Endodermal cell (in vitro differentiated cells): ENCODE results near the gene SDS. TPM values are rescaled to one million over a fixed set of nuclear protein-coding genes. Genes with fewer than 3 reads are reported as not detected.

Source experiments
- DNase-seq: peaks from one replicate; pipeline ENCODE4 v3.0.0-alpha.2; 2017
- H3K27ac ChIP-seq: 2 replicates; pipeline ENCODE4 v1.5.1; 2013; ENCODE audit warnings: mild to moderate bottlenecking, low read depth, low read length, moderate library complexity
- H3K27me3 ChIP-seq: 2 replicates; pipeline ENCODE4 v1.6.1; 2013; ENCODE audit warnings: mild to moderate bottlenecking, low read length, moderate library complexity; ENCODE audit not compliant: insufficient read depth, control insufficient read depth, poor library complexity, severe bottlenecking
- H3K36me3 ChIP-seq: 2 replicates; pipeline ENCODE4 v1.7.0; 2013; ENCODE audit warnings: mild to moderate bottlenecking, low read length, moderate library complexity; ENCODE audit not compliant: control insufficient read depth, insufficient read depth
- H3K4me1 ChIP-seq: one replicate; pipeline ENCODE4 v1.7.0; 2013; ENCODE audit warnings: low read length; ENCODE audit not compliant: control insufficient read depth, insufficient read depth
- H3K4me3 ChIP-seq: 2 replicates; pipeline ENCODE4 v1.5.1; 2013; ENCODE audit warnings: mild to moderate bottlenecking, low read length, moderate library complexity
- H3K9ac ChIP-seq: 2 replicates; pipeline ENCODE4 v1.6.1; 2013; ENCODE audit warnings: mild to moderate bottlenecking, low read length, moderate library complexity; ENCODE audit not compliant: poor library complexity, severe bottlenecking; ENCODE audit errors: extremely low read depth
- H3K9me3 ChIP-seq: 2 replicates; pipeline ENCODE4 v1.6.1; 2013; ENCODE audit warnings: mild to moderate bottlenecking, low read length, moderate library complexity; ENCODE audit not compliant: control insufficient read depth
- H3K27ac Mint-ChIP-seq: 2 replicates; pipeline ENCODE4 v1.8.0; 2020; ENCODE audit warnings: mixed read lengths
- H3K27me3 Mint-ChIP-seq: 2 replicates; pipeline ENCODE4 v1.8.0; 2021; ENCODE audit warnings: mild to moderate bottlenecking, mixed read lengths; ENCODE audit not compliant: insufficient read depth
- H3K36me3 Mint-ChIP-seq: 2 replicates; pipeline ENCODE4 v1.8.0; 2020; ENCODE audit warnings: low read depth, mixed read lengths
- H3K4me1 Mint-ChIP-seq: 2 replicates; pipeline ENCODE4 v1.8.0; 2020; ENCODE audit warnings: mixed read lengths
- H3K4me3 Mint-ChIP-seq: 2 replicates; pipeline ENCODE4 v1.8.0; 2020; ENCODE audit warnings: mild to moderate bottlenecking, moderate library complexity, mixed read lengths
- H3K9me3 Mint-ChIP-seq: 2 replicates; pipeline ENCODE4 v1.8.0; 2020; ENCODE audit warnings: mild to moderate bottlenecking, mixed read lengths
- WGBS, 2 experiments: methylation state at CpG; one replicate each; pipeline versions ENCODE4 v1.1.5 to v1.1.7; 2013; ENCODE audit warnings: missing lambda C conversion rate in 2 of 2, mixed read lengths in 1 of 2; ENCODE audit not compliant: insufficient coverage in 1 of 2, insufficient read length in 1 of 2; 5-methylcytosine and 5-hydroxymethylcytosine counted together
- total RNA-seq, 2 donors: library from RNA; stranded (reverse); fragmentation: NEBNext Ultra II Directional in 1 of 2; extraction: Animal tissue kit (Norgen Biotek cat#: 25700) in 1 of 2; gene quantifications; 2 replicates in 1 of 2; 3 replicates in 1 of 2; pipeline ENCODE4 v1.2.1, GENCODE V29; 2021
- TF ChIP-seq, protein P1 (sequence below): fragments of 200-600 bp; sonication (generic); conservative IDR thresholded peaks from 2 replicates; pipeline ENCODE4 v1.5.0; 2021; ENCODE audit warnings: antibody characterized with exemption, mild to moderate bottlenecking

The SDS gene
- total RNA-seq, 2 donors from 2014 or later: not detected

- Mint-ChIP-seq H3K36me3 (no peaks in the 10 kb centered on the region), H3K9me3 (no peaks in the 10 kb centered on the region), H3K4me1 (peaks cover 3% of the 10 kb centered on the region), H3K27ac (no peak overlapping the region), H3K27me3 (peaks cover 3% of the 10 kb centered on the region), H3K4me3 (no peak overlapping the region)
- H3K9ac ChIP-seq: no peak overlapping the region
- no peaks in the 10 kb centered on the region for H3K4me1 ChIP-seq
- H3K4me3 ChIP-seq: no peak overlapping the region
- TF ChIP-seq, protein P1, sequence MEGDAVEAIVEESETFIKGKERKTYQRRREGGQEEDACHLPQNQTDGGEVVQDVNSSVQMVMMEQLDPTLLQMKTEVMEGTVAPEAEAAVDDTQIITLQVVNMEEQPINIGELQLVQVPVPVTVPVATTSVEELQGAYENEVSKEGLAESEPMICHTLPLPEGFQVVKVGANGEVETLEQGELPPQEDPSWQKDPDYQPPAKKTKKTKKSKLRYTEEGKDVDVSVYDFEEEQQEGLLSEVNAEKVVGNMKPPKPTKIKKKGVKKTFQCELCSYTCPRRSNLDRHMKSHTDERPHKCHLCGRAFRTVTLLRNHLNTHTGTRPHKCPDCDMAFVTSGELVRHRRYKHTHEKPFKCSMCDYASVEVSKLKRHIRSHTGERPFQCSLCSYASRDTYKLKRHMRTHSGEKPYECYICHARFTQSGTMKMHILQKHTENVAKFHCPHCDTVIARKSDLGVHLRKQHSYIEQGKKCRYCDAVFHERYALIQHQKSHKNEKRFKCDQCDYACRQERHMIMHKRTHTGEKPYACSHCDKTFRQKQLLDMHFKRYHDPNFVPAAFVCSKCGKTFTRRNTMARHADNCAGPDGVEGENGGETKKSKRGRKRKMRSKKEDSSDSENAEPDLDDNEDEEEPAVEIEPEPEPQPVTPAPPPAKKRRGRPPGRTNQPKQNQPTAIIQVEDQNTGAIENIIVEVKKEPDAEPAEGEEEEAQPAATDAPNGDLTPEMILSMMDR: no peak
- H3K36me3 ChIP-seq: no peaks in the 10 kb centered on the region
- H3K27me3 ChIP-seq: no peaks in the 10 kb centered on the region
- H3K27ac ChIP-seq: no peak overlapping the region
- no peak for DNase-seq
- no peaks in the 10 kb centered on the region for H3K9me3 ChIP-seq
Measured at GRCh38 chr12:113351089-113351488, 52.6 kb downstream of the SDS start.

DNA sequence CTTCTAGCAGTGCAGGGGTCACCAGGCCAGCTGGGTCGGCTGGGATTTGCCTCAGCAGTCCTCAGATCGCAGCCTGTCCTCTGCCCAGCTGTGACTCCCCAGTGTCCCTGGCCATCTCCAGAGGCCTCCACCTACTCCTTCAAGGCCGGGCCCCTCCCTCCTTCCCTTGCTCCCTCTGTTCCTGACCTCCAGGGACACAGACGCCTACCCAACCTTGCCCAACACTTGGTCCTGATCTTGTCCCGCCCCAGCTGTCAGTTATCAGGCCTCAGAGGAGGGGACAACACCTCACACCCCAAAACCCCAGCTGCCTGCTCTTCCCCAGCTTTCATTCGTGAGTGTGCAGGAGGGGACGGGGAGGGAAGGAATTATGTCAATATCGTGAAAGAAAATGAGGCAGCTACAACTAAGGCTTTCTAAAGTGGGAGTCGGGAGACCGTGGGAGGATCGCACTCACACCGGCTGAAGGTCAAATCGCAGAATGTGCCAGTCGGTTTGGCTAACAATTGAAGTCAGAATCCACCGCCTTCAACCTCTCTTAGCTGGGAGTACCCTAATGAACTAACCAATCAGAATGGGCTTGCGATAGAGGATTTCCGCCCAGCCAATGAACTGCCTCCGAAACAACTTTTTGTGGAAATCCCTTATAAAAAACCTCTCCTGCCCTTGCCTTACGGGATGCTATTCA lies 54.7 kb downstream of the SDS start:
- H3K4me3 Mint-ChIP-seq: no peak overlapping the region
- H3K36me3 ChIP-seq: no peaks in the 10 kb centered on the region
- no peak overlapping the region for H3K9ac ChIP-seq
- H3K27me3 ChIP-seq: no peaks in the 10 kb centered on the region
- H3K27ac ChIP-seq: no peak overlapping the region
- no peaks in the 10 kb centered on the region for H3K36me3 Mint-ChIP-seq
- H3K4me1 ChIP-seq: no peaks in the 10 kb centered on the region
- H3K27ac Mint-ChIP-seq: no peak overlapping the region
- no peaks in the 10 kb centered on the region for H3K9me3 Mint-ChIP-seq
- no peaks in the 10 kb centered on the region for H3K9me3 ChIP-seq
- TF ChIP-seq, protein P1: no peak
- DNase-seq: peak; percentile 81
- H3K27me3 Mint-ChIP-seq: peaks cover 3% of the 10 kb centered on the region
- no peak overlapping the region for H3K4me3 ChIP-seq
- WGBS, 2 experiments: 86 to 87% methylated on average over 13 to 19 of the region's 19 CpGs
- peaks cover 3% of the 10 kb centered on the region for H3K4me1 Mint-ChIP-seq

DNA sequence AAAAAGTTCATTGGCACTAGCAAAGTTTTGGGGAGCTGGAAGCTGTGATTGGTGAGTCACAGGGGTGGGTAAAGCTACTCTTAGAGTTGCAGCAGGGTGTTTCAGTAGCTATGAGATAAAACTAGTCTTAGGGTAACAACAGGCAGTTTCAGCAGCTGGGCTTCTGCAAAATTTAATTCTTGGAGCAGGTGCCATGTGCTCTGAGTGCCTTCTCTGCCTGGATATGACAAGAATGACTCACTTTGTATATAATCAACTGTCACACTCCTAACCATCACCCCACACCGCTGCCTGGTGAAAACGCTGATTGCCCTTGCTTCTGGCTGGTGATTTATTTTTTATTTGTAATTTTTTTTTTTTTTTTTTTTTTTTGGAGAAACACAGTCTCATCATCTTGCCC lies 55.8 kb downstream of the SDS start:
- H3K36me3 ChIP-seq: no peaks in the 10 kb centered on the region
- H3K4me1 ChIP-seq: no peaks in the 10 kb centered on the region
- TF ChIP-seq, protein P1: no peak
- H3K36me3 Mint-ChIP-seq: no peaks in the 10 kb centered on the region
- 100% methylated on average over 1 of the region's 2 CpGs; no CpG with 5 or more reads in 1 of the 2 experiments for WGBS, 2 experiments
- H3K4me3 Mint-ChIP-seq: no peak overlapping the region
- peaks cover 3% of the 10 kb centered on the region for H3K27me3 Mint-ChIP-seq
- no peak overlapping the region for H3K4me3 ChIP-seq
- H3K27ac ChIP-seq: no peak overlapping the region
- H3K4me1 Mint-ChIP-seq: peaks cover 3% of the 10 kb centered on the region
- no peaks in the 10 kb centered on the region for H3K9me3 Mint-ChIP-seq
- DNase-seq: no peak
- H3K27ac Mint-ChIP-seq: no peak overlapping the region
- no peak overlapping the region for H3K9ac ChIP-seq
- no peaks in the 10 kb centered on the region for H3K9me3 ChIP-seq
- no peaks in the 10 kb centered on the region for H3K27me3 ChIP-seq
